Stimulated activated CD4-positive, alpha-beta T cell treated with anti-CD3 and anti-CD28 coated beads, Interleukin-15, amount 100 ng/mL, for 1 hour (primary cell): ENCODE data around the gene RGSL1.

Experiments used
- DNase-seq, 2 donors: peaks; one replicate each; pipeline ENCODE4 v3.0.0-alpha.2; 2020; ENCODE audit warnings: low read depth in 1 of 2, low spot score in 1 of 2

Gene RGSL1

GRCh38 chr1:182533896-182534295 is 84.0 kb downstream of the RGSL1 start:
- DNase-seq: no peak

GRCh38 chr1:182549346-182549745 is 99.4 kb downstream of the RGSL1 start:
- no peak for DNase-seq

GRCh38 chr1:182549811-182550210 is 99.9 kb downstream of the RGSL1 start:
- DNase-seq: no peak

- DNase-seq: no peak
Measured at GRCh38 chr1:182552527-182552926, 102.6 kb downstream of the RGSL1 start.

GRCh38 chr1:182555493-182555892 is 105.5 kb downstream of the RGSL1 start:
- DNase-seq: no peak

GRCh38 chr1:182556279-182556678 is 106.3 kb downstream of the RGSL1 start:
- DNase-seq: no peak

GRCh38 chr1:182560392-182560984 is 110.5 kb downstream of the RGSL1 start:
- no peak for DNase-seq

- no peak for DNase-seq
Measured at GRCh38 chr1:182561456-182561855, 111.5 kb downstream of the RGSL1 start.

GRCh38 chr1:182563095-182563494 is 113.1 kb downstream of the RGSL1 start:
- no peak for DNase-seq

GRCh38 chr1:182564406-182565004 is 114.6 kb downstream of the RGSL1 start:
- DNase-seq: no peak

GRCh38 chr1:182565537-182565936 is 115.6 kb downstream of the RGSL1 start:
- DNase-seq: no peak

- DNase-seq: no peak
Measured at GRCh38 chr1:182567629-182568028, 117.7 kb downstream of the RGSL1 start.

- no peak for DNase-seq
Measured at GRCh38 chr1:182568647-182569284, 118.8 kb downstream of the RGSL1 start.

GRCh38 chr1:182569939-182570610 is 120.1 kb downstream of the RGSL1 start:
- no peak for DNase-seq

GRCh38 chr1:182570611-182570970 is 120.6 kb downstream of the RGSL1 start:
- DNase-seq: no peak

GRCh38 chr1:182574156-182574555 is 124.2 kb downstream of the RGSL1 start:
- DNase-seq: no peak

- DNase-seq: no peak
Measured at GRCh38 chr1:182575540-182576149, 125.7 kb downstream of the RGSL1 start.

GRCh38 chr1:182580736-182581135 is 130.8 kb downstream of the RGSL1 start:
- no peak for DNase-seq

GRCh38 chr1:182584746-182585145 is 134.8 kb downstream of the RGSL1 start:
- no peak for DNase-seq

- no peak for DNase-seq
Measured at GRCh38 chr1:182586380-182586779, 136.4 kb downstream of the RGSL1 start.

GRCh38 chr1:182587093-182587492 is 137.1 kb downstream of the RGSL1 start:
- no peak for DNase-seq
